ENCODE data around the gene AACS. TPM values are rescaled to one million over a fixed set of nuclear protein-coding genes. Genes with fewer than 3 reads are reported as not detected.
A peak's percentile ranks its signal among the peaks of the same experiment; 100 is the strongest.

Gene AACS
- polyA plus RNA-seq, 1 experiment, result 27.5 TPM

GRCh38 chr12:125178222-125178621, 113.0 kb downstream of the AACS start:
- ChIA-PET CTCF (no interaction called here), POLR2A (no interaction called here)
- Histone ChIP-seq H3K27me3 (ENCODE audit: control insufficient read depth, insufficient read depth, low read length) (no peaks in the 10 kb centered on the region; the same call in 1 of the 2 replicates), H3K4me3 (ENCODE audit: low read depth, low read length) (no peak overlapping the region), H3K36me3 (ENCODE audit: control insufficient read depth, insufficient read depth, low read length) (no peaks in the 10 kb centered on the region)
- DNase-seq (ENCODE audit: low read depth), result no peak
- no peak for TF ChIP-seq CTCF (IDR thresholded peaks at IDR 0.05; ENCODE audit: insufficient read depth, low read depth, low read length)

GRCh38 chr12:125180144-125180543, 114.9 kb downstream of the AACS start:
- Histone ChIP-seq H3K36me3 (ENCODE audit: control insufficient read depth, insufficient read depth, low read length) (no peaks in the 10 kb centered on the region), H3K4me3 (ENCODE audit: low read depth, low read length) (no peak overlapping the region), H3K27me3 (ENCODE audit: control insufficient read depth, insufficient read depth, low read length) (no peaks in the 10 kb centered on the region; the same call in 1 of the 2 replicates)
- no peak for DNase-seq (ENCODE audit: low read depth)
- ChIA-PET CTCF (no interaction called here), POLR2A (no interaction called here)
- no peak for TF ChIP-seq CTCF (IDR thresholded peaks at IDR 0.05; ENCODE audit: insufficient read depth, low read depth, low read length)

- ChIA-PET CTCF (interaction anchor here (1.2 kb wide), 1 partner anchor 21 kb away, joined by 3 read pairs; no protein-coding TSS in a partner anchor), POLR2A (no interaction called here)
- DNase-seq (ENCODE audit: low read depth), result no peak
- no peaks in the 10 kb centered on the region; the same call in 1 of the 2 replicates for H3K27me3 ChIP-seq (ENCODE audit: control insufficient read depth, insufficient read depth, low read length)
- H3K4me3 ChIP-seq (ENCODE audit: low read depth, low read length), result no peak overlapping the region
- H3K36me3 ChIP-seq (ENCODE audit: control insufficient read depth, insufficient read depth, low read length), result no peaks in the 10 kb centered on the region
- TF ChIP-seq CTCF (IDR thresholded peaks at IDR 0.05; ENCODE audit: insufficient read depth, low read depth, low read length), result no peak
Observed at GRCh38 chr12:125181107-125181506, 115.9 kb downstream of the AACS start.

- no peak for DNase-seq (ENCODE audit: low read depth)
- TF ChIP-seq CTCF (IDR thresholded peaks at IDR 0.05; ENCODE audit: insufficient read depth, low read depth, low read length), result peak; percentile 100
- CTCF ChIA-PET, result interaction anchor here (0.6 to 2.8 kb wide), 14 partner anchors 9 to 1925 kb away, joined by 3 to 18 read pairs (median 6); no protein-coding TSS in a partner anchor
- POLR2A ChIA-PET, result no interaction called here
- no peak overlapping the region for H3K4me3 ChIP-seq (ENCODE audit: low read depth, low read length)
- H3K36me3 ChIP-seq (ENCODE audit: control insufficient read depth, insufficient read depth, low read length), result no peaks in the 10 kb centered on the region
- H3K27me3 ChIP-seq (ENCODE audit: control insufficient read depth, insufficient read depth, low read length), result peaks cover 7% of the 10 kb centered on the region
Observed at GRCh38 chr12:125183187-125184067, 118.2 kb downstream of the AACS start.

- POLR2A ChIA-PET, result no interaction called here
- Histone ChIP-seq H3K4me3 (ENCODE audit: low read depth, low read length) (no peak overlapping the region), H3K27me3 (ENCODE audit: control insufficient read depth, insufficient read depth, low read length) (peaks cover 15% of the 10 kb centered on the region), H3K36me3 (ENCODE audit: control insufficient read depth, insufficient read depth, low read length) (no peaks in the 10 kb centered on the region)
- no peak for DNase-seq (ENCODE audit: low read depth)
- TF ChIP-seq CTCF (IDR thresholded peaks at IDR 0.05; ENCODE audit: insufficient read depth, low read depth, low read length), result no peak
- CTCF ChIA-PET, result interaction anchor here (0.9 to 2.8 kb wide), 8 partner anchors 9 to 1924 kb away, joined by 3 to 18 read pairs (median 4); no protein-coding TSS in a partner anchor
Observed at GRCh38 chr12:125184213-125184967, 119.2 kb downstream of the AACS start.

Data from BJ (cell line).